HG03280 (cell line): ENCODE data around the gene MED4.
A peak's percentile ranks its signal among the peaks of the same experiment; 100 is the strongest.

Experiments
- ATAC-seq: cut with Tn5 transposase; IDR thresholded peaks from one replicate; pipeline ENCODE4 v1.9.1; 2021; ENCODE audit warnings: mild to moderate bottlenecking, moderate library complexity; ENCODE audit not compliant: unreplicated experiment

Gene MED4

DNA sequence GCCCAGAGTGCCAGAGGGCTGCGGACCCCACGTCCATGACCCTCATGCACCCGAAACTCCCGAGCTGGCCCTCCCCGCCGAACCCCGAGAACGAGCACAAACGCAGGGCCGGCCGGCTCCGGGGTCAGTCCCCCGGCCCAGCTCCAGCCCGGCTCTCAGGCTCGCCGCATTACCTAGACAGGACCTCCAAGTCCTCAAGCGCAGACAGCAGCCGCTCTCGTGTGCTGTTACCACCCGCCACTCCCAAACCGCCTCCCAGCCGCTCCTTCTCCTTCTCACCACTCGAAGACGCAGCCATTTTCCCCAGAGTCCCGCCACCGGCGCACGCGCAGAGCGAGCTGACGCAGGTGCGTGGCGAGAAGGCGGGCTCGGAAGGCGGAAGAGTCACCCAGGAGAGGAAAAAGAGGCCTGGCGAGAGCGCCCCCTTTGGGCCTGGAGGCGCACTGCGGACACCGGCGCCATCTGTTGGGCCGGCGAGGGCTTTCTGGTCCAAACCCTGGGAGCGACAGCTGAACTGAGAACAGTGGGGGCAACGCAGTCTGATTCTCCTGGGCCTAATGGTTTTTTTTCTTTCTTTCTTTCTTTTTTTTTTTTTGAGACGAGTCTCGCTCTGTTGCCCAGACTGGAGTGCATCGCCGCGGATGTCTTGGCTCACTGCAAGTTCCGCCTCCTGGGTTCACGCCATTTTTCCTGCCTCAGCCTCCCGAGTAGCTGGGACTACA, at the start of gene MED4:
MED4 (minus strand) TSS at position 324 of the 722 bp plus-strand sequence; CDS start at position 298, 26 bp downstream.
- ATAC-seq = peak; percentile 95

DNA sequence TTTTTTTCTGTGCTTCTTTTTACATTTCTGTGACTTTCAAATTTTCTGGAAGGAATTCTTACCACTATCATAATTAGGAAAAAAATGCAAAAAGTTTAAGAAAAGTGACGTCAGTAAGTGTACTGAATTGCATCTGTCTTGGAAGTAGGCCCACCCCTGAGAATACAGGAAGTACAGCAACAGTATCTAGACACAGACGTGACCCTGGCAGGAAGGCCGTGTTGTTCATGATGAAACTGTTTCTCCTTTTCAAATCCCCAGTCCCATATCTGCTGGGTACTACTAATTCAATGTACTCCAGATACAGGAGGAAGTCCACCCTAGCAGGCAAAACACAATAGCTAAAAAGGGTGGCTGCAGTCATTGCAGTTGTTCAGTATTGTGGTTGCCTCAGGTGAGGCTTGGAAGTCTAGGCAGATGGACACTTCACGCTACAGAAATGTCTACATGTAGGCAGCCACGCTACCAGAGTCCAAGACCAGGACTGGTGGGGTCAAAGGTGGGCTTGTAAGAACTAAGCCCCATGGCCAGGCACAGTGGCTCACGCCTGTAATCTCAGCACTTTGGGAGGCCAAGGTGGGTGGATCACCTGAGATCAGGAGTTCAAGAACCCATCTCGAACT, 49.6 kb upstream of the MED4 start:
- ATAC-seq = no peak

DNA sequence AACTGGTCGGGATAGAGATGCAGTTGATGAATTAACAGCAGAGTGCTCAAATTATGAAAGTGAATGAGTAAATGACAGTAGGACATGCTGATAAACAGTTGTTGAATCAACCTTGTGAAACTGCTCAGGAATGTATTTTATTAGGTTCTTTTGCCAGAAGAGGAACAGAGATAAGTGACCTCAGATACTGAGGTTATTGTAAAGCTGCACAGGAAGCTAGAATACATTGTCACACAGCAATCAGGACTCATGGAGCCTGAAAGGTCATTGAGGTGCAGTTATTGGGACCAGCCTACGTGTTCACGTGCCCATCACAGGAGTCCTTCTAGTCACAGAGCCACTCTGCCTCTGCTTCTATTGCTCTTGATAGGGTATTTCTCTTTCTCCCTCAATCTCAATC, 47.5 kb upstream of the MED4 start:
- no peak for ATAC-seq

- no peak for ATAC-seq
These were observed 43.4 kb upstream of the MED4 start for GRCh38 chr13:48138270-48138669.

DNA sequence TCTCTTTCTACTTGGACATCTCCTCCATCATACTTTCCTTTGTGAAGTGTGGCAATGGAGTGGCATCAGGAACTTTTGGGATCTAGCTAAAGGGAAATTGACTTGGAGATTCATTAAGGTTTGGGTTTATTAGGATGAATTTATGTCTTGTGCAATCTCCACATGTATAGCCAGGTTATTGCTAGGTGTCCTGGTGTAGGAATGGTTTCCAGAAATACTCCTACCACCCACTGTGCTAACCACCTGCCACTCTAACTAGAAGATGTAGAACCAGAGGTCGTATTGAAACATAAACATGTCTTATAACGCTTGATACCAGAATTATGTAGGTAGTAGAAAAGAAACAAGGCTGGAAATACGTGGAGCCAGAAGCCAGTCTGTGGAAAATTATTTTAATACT, 38.1 kb upstream of the MED4 start:
- ATAC-seq = no peak

DNA sequence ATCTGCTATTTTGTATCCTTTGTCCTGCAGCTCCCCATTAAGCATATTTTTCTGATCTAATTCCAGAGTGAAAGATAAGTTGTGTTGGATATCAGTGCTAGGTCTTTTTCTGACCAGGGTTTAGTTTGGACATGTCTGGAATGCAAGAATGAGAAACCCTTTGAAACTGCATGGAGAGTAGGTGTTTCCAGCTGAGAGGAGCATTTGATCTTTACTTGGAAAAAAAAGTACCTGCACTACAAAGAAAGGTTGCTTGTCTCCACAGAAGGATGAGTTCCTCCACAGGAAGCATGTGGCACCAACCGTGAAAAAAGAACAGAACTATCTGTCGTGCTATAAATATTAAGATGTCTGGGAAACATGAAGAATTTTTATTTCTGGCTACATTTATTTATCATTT, 36.6 kb upstream of the MED4 start:
- no peak for ATAC-seq

GRCh38 chr13:48126944-48127830, 32.3 kb upstream of the MED4 start:
- peak; percentile 74 for ATAC-seq

DNA sequence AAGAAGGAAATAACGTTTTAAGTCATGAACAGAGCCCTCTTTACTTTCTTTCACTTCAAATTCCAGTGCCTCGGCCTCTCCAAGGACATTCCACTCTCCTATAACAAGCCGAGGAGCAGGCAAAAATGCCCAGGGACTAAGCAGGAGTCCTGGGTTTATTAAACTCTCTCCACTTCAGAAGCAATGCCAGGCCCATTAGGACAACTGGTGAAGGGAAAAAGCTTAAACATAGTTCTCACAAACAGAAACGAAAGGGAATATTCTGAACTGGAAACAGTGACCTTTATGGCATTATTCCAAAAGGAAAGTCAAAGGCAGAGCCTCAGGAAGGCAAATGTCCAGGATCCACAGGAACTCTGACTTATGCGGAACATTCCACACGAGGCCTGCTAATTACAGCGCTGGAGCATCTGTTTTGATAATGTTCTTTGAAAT, 30.9 kb upstream of the MED4 start:
- ATAC-seq = no peak

GRCh38 chr13:48123812-48124211, 28.9 kb upstream of the MED4 start:
- no peak for ATAC-seq

- ATAC-seq = no peak
These were observed 26.8 kb upstream of the MED4 start for GRCh38 chr13:48121733-48122132.

GRCh38 chr13:48120241-48120640, 25.3 kb upstream of the MED4 start:
- ATAC-seq = no peak

GRCh38 chr13:48118030-48118429, 23.1 kb upstream of the MED4 start:
- ATAC-seq = no peak

GRCh38 chr13:48116808-48117207, 21.9 kb upstream of the MED4 start:
- ATAC-seq = no peak

- no peak for ATAC-seq
These were observed 18.8 kb upstream of the MED4 start for GRCh38 chr13:48113756-48114130.

GRCh38 chr13:48112896-48113755, 18.2 kb upstream of the MED4 start:
- ATAC-seq = no peak

DNA sequence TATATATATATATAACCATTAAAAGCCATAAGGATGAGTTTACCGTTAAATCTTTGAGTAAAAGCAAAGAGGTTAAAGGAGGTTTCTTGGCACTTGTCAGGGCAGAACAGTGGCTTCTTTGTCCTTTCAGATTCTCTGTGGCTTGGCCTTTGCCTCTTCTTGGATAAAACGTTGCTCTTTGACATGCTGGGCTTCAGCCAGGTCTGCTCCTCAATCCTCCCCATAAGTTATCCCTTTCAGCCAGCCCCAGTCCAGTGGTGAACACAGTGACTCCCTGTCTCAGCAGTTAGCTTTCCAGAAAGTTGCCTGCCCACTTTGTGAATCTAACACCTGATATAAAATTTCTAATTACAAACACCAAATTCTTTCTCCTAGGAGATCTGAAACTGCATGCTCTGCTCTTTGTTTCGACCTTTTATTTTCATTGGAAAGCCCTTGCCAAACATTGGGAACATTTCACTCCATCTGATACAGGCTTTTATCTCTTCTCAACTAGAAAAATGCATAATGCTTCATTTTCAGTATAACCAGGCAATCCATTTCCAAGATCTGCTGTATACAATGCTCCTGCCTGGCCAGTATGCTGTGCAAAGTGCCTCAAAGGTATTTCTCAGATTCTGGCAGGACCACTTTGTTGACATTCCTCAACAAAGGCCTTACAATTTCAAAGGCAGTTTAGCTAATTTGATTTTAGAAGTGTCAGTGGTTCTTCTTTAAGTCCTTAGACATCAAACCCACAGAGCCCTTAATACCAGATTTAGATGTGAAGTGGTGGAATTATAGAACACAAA, 16.2 kb upstream of the MED4 start:
- no peak for ATAC-seq

- no peak for ATAC-seq
These were observed 15.4 kb upstream of the MED4 start for GRCh38 chr13:48110132-48110868.

DNA sequence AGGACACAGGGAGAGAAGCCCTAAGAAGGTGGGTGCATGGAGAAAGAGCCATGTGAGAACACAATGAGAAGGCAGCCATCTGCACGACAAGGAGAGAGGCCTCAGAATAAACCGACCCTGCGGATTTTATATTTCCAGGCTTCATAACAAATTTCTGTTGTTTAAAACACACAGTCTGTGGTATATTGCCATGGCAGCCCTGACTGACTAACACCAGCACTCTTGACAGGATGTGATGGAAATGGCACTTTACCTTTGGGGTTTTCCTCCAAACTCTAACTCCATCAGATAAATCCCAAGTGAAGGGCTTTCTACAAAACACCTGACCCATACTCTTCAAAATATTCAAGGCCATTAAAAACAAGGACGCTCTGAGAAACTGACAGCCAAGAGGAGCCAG, 13.2 kb upstream of the MED4 start:
- no peak for ATAC-seq

- ATAC-seq = no peak
These were observed 2.9 kb upstream of the MED4 start for GRCh38 chr13:48097793-48098192.
